PFSK-1 (cell line): ENCODE results near the gene SPATS2L.

Source experiments
- FOXP2 ChIP-seq: optimal IDR thresholded peaks from 2 replicates; pipeline ENCODE3; 2011; ENCODE audit warnings: borderline replicate concordance, control low read depth, inconsistent platforms; ENCODE audit not compliant: insufficient read depth; ENCODE audit errors: extremely low read length, extremely low read depth
- POLR2AphosphoS5 ChIP-seq: IDR thresholded peaks from 2 replicates; pipeline ENCODE4 v1.6.1; 2012; ENCODE audit warnings: low read depth, mild to moderate bottlenecking, control low read depth, low read length, moderate library complexity
- SIN3A ChIP-seq: IDR thresholded peaks from 2 replicates; pipeline ENCODE4 v1.6.1; 2012; ENCODE audit warnings: mild to moderate bottlenecking, low read length, moderate library complexity, borderline replicate concordance; ENCODE audit not compliant: insufficient read depth
- TAF1 ChIP-seq: IDR thresholded peaks from 2 replicates; pipeline ENCODE4 v1.6.1; 2012; ENCODE audit warnings: low read length, control low read depth, borderline replicate concordance; ENCODE audit not compliant: insufficient read depth
- TF ChIP-seq, protein P1 (sequence below), 2 experiments: IDR thresholded peaks; 2 replicates each; pipeline versions ENCODE4 v1.6.1 to v1.8.0; 2011 to 2012; ENCODE audit warnings: low read depth in 2 of 2, low read length in 2 of 2, control low read depth in 1 of 2, inconsistent platforms in 1 of 2, mild to moderate bottlenecking in 1 of 2, moderate library complexity in 1 of 2; ENCODE audit not compliant: insufficient read depth in 1 of 2

The SPATS2L gene

DNA sequence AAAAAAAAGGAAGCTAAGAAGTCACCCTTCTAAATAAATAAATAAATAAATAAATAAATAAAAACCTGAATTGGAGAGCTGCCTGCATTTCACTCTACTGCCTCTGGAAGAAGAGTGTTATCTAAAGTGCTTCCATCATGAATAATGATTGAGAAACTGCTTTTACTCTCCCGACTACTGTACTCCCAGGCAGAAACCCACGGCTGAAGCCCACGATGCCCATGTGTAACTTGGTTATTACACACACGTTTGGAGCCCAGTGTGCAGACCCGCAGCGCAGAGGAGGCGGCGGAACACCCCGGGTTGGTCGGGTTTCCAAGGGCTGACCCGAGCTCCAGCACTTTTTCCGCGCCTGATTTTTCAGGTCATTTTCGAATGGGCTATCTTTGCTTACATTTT is 697 bp upstream of the SPATS2L start:
- TF ChIP-seq FOXP2 (no peak), POLR2AphosphoS5 (no peak), SIN3A (no peak), TAF1 (no peak)
- TF ChIP-seq, protein P1, sequence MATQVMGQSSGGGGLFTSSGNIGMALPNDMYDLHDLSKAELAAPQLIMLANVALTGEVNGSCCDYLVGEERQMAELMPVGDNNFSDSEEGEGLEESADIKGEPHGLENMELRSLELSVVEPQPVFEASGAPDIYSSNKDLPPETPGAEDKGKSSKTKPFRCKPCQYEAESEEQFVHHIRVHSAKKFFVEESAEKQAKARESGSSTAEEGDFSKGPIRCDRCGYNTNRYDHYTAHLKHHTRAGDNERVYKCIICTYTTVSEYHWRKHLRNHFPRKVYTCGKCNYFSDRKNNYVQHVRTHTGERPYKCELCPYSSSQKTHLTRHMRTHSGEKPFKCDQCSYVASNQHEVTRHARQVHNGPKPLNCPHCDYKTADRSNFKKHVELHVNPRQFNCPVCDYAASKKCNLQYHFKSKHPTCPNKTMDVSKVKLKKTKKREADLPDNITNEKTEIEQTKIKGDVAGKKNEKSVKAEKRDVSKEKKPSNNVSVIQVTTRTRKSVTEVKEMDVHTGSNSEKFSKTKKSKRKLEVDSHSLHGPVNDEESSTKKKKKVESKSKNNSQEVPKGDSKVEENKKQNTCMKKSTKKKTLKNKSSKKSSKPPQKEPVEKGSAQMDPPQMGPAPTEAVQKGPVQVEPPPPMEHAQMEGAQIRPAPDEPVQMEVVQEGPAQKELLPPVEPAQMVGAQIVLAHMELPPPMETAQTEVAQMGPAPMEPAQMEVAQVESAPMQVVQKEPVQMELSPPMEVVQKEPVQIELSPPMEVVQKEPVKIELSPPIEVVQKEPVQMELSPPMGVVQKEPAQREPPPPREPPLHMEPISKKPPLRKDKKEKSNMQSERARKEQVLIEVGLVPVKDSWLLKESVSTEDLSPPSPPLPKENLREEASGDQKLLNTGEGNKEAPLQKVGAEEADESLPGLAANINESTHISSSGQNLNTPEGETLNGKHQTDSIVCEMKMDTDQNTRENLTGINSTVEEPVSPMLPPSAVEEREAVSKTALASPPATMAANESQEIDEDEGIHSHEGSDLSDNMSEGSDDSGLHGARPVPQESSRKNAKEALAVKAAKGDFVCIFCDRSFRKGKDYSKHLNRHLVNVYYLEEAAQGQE (IDR thresholded peaks at IDR 0.05; ENCODE audit: insufficient read depth in 1 of 2, low read depth in 2 of 2, low read length in 2 of 2): no peak

DNA sequence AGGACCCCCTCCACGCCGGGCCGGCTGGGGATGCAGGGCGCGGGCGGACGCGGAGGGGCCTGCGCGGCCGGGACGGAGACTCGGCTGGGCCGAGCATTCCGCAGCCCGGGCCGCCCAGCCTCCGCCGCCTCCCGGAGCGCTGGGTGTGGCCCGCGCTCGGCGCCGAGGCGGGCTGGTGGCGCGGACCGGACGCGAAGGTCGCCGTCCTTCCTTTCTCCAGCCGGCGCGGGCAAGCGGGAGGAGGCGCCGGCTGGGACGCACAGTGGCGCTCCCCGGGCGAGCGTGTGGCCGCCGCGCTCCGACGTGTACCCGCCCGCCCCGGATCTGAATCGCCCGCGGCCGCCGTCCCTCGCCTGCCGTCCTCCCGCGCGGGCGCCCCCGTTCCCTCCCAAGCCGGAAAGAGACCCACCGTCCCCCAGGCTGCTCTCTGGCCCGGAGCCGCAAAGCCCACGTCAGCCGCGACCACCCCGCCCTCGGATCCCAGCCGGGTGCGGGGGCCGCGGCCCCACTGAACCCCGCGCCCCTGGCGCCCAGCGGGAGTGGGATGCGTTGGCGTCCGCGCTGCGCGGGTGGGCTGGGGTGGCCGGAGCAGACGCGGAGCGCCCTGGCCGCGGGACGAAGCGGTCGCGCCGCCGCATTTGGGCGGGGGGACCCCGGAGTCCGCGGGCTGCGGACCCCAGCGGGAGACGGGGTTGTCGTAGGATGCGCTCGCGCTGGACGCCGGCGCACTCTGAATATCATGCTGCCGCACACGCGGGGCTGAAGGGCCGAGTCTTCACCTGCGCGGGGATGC is 634 bp downstream of the SPATS2L start:
- TF ChIP-seq TAF1: no peak
- TF ChIP-seq FOXP2: peak; percentile 13

DNA sequence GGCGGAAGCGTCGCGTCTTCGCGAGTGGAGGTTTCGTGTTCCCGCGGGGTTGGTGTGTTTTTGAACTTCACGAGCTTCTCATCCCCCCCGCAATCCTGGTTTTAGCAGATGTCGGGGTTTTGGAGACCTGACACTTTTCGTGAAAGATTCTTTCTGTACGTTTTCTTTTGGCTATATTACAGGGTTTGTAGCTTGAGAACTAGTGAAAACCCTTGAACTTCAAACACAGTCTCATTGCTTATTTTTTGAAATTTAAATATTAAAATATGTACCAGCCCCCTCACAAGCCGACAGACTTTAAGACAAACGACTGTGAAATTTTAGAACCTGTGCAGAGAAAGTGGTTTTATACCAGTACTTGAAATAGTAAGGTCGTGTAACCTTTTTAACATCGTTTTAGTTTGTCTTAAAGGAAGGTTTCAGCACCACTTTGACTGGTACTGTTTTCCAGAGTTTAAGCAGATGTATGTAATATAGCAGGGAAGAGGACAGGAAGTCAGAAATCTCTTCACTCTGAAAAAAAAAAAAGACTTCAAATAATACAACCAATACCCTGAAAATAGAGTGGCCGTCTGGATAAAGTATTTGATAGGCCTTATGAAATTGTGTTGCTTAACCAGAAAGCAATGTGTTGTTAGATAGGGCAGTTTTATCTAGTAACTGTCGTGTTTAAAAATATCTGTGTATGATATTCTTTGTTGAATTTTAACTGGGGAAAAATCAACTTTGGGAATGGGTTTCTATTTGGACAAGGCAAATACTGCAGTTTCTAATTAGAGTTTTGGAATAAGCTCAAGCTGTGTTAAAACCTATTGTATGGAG is 1.4 kb downstream of the SPATS2L start:
- TF ChIP-seq, protein P1 (IDR thresholded peaks at IDR 0.05; ENCODE audit: insufficient read depth in 1 of 2, low read depth in 2 of 2, low read length in 2 of 2): no peak
- TF ChIP-seq TAF1 (no peak), POLR2AphosphoS5 (no peak), FOXP2 (no peak), SIN3A (no peak)

DNA sequence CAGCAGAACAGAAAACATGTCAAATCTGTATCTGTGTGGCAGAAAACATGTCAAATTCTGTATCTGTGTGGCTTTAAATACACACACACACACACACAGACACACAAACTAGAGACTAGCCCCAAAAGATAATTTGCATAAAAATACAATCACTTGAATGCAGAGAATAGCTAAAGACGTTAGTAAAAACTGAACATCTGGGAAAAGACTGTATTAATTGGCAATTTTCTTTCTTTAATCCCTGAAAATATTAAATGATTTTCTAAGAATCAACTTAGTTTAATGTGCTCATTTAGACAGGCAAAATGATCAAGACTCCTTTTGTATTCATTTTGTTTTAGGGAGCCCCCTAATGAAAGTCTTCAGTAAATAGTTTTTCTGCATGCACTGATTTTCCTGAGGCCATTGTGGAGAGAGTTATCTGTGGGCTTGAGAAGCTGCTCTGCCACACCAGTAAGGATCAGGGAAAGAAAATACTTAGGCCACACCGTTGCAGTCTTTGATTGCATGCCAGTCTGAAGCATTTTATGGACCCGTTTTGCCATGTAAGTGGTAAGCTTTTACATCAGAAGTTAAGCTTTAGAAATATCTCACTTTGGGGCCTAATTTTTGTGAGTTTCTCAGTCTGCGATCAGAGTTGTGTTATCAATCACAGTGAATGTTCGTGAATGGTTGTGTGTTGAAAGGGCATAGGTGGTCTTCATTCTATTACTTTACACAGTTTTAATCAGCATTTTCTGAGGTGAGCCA is 2.2 kb downstream of the SPATS2L start:
- TF ChIP-seq TAF1: no peak
- TF ChIP-seq FOXP2: no peak
- TF ChIP-seq SIN3A: no peak
- TF ChIP-seq, protein P1 (IDR thresholded peaks at IDR 0.05; ENCODE audit: insufficient read depth in 1 of 2, low read depth in 2 of 2, low read length in 2 of 2): no peak
- no peak for TF ChIP-seq POLR2AphosphoS5
